ENCODE measurements around the gene TMEM120B.

GRCh38 chr12:121784460-121784859 is 71.9 kb downstream of the TMEM120B start:
- TF ChIP-seq, protein P1, sequence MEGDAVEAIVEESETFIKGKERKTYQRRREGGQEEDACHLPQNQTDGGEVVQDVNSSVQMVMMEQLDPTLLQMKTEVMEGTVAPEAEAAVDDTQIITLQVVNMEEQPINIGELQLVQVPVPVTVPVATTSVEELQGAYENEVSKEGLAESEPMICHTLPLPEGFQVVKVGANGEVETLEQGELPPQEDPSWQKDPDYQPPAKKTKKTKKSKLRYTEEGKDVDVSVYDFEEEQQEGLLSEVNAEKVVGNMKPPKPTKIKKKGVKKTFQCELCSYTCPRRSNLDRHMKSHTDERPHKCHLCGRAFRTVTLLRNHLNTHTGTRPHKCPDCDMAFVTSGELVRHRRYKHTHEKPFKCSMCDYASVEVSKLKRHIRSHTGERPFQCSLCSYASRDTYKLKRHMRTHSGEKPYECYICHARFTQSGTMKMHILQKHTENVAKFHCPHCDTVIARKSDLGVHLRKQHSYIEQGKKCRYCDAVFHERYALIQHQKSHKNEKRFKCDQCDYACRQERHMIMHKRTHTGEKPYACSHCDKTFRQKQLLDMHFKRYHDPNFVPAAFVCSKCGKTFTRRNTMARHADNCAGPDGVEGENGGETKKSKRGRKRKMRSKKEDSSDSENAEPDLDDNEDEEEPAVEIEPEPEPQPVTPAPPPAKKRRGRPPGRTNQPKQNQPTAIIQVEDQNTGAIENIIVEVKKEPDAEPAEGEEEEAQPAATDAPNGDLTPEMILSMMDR (conservative IDR thresholded peaks at IDR 0.05; ENCODE audit: low read length): no peak
- no peak for TF ChIP-seq EZH2phosphoT487 (IDR thresholded peaks at IDR 0.05; ENCODE audit: borderline replicate concordance)
